Sigmoid colon (tissue), 7 donors: Measurements from ENCODE around the gene TMEM203. TPM values are rescaled to one million over a fixed set of nuclear protein-coding genes. Genes with fewer than 3 reads are reported as not detected.

ENCODE experiments used
- DNase-seq: peaks from one replicate; pipeline ENCODE4 v3.0.0-alpha.2; 2019
- H3K27ac ChIP-seq, 4 donors: fragments of 200-600 bp; sonication (generic); one replicate each; pipeline ENCODE4 v1.5.1; 2016 to 2019; ENCODE audit warnings: mild to moderate bottlenecking in 1 of 4
- H3K27me3 ChIP-seq, 3 donors: fragments of 200-600 bp; sonication (generic); one replicate each; pipeline ENCODE4 v1.5.1; 2019; ENCODE audit warnings: mild to moderate bottlenecking in 1 of 3
- H3K36me3 ChIP-seq, 4 donors: fragments of 200-600 bp; sonication (generic); one replicate each; pipeline ENCODE4 v1.5.1; 2016 to 2019
- H3K4me1 ChIP-seq, 4 donors: fragments of 200-600 bp; sonication (generic); one replicate each; pipeline ENCODE4 v1.5.1; 2017 to 2019
- H3K4me3 ChIP-seq, 4 donors: fragments of 200-600 bp; sonication (generic); one replicate each; pipeline ENCODE4 v1.5.1; 2017 to 2019; ENCODE audit warnings: mild to moderate bottlenecking in 2 of 4, moderate library complexity in 1 of 4
- H3K9me3 ChIP-seq, 4 donors: fragments of 200-600 bp in 3 of 4; sonication (generic) in 3 of 4; one replicate each; pipeline versions ENCODE4 v1.5.1 to v1.6.1; 2013 to 2019
- CTCF ChIP-seq, 4 experiments: fragments of 450-650 bp in 3 of 4; fragments of 200-600 bp in 1 of 4; IDR thresholded peaks; one replicate each; pipeline ENCODE4 v1.5.1; 2016 to 2019; ENCODE audit warnings: antibody characterized with exemption in 4 of 4, mild to moderate bottlenecking in 3 of 4, moderate library complexity in 2 of 4
- EP300 ChIP-seq, 4 donors: sonication (generic); formaldehyde crosslinking; IDR thresholded peaks; one replicate each; pipeline ENCODE4 v1.6.1; 2017; ENCODE audit warnings: antibody characterized with exemption in 4 of 4
- POLR2A ChIP-seq, 2 donors: fragments of 450-650 bp; IDR thresholded peaks; one replicate each; pipeline ENCODE4 v1.6.1; 2016; ENCODE audit warnings: antibody characterized with exemption in 2 of 2, mild to moderate bottlenecking in 2 of 2, moderate library complexity in 2 of 2
- POLR2AphosphoS5 ChIP-seq, 4 donors: sonication (generic); formaldehyde crosslinking; IDR thresholded peaks; one replicate each; pipeline ENCODE4 v1.6.1; 2017; ENCODE audit warnings: antibody characterized with exemption in 4 of 4
- WGBS, 2 donors: extraction: QIAGEN DNeasy Blood & Tissue Kit; methylation state at CpG; one replicate each; pipeline ENCODE4 v1.1.7; 2013; 5-methylcytosine and 5-hydroxymethylcytosine counted together
- intact Hi-C: fragments of 100-400 bp; cut with DNase I; formaldehyde crosslinking; loops from one replicate; pipeline ENCODE4 v1.15.1; 2023
- polyA plus RNA-seq, 3 donors: library from polyadenylated mRNA; stranded (reverse); fragments of 200-250 nt; gene quantifications; one replicate each; pipeline ENCODE4 v1.2.3, GENCODE V29; 2013
- total RNA-seq, 4 donors: library from RNA; depleted of rRNA; stranded (reverse); fragments of >200 nt; gene quantifications; one replicate each; pipeline ENCODE4 v1.1.0, GENCODE V29; 2016
- donor health status: healthy with polysubstance abuse.
- donor health status: Bipolar disorder and iron deficiency.
- donor health status: healthy.

TMEM203 gene
- total and polyA plus RNA-seq, 7 donors = 24.8 to 42.0 (median 33.2) TPM

DNA sequence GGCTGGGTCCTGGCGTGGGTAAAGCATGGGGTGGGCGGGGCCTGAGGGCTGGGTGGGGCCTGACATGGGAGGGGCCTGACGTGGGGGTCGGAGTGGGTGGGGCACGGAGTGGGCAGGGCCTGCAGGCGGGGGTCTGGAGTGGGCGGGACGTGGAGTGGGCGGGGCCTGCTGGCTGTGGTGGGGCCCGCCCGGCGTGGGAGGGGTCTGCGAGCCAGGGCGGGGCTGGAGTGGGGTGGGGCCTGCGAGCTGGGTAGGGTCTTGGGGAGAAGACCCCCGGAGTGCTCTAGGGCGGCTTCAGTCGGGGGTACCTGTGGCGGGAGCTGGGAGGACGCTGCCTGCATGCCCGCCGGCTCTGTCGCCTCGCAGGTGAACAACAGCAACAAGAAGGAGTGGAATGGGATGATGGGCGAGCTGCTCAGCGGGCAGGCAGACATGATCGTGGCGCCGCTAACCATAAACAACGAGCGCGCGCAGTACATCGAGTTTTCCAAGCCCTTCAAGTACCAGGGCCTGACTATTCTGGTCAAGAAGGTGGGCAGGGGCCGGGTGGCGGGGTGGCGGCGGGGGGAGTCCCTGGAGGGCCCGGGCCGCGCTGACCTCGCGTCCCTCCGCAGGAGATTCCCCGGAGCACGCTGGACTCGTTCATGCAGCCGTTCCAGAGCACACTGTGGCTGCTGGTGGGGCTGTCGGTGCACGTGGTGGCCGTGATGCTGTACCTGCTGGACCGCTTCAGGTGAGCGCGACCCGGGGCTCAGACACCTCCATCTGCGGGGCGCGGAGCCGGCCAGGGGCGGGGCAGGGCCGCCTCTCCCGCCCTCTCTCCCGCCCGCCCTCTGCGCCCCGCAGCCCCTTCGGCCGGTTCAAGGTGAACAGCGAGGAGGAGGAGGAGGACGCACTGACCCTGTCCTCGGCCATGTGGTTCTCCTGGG, 43.6 kb downstream of the TMEM203 start:
- Histone ChIP-seq H3K4me1 (peaks cover 0 to 28% (median 26%) of the 10 kb centered on the region in 4 donors), H3K27me3 (peaks cover 85 to 100% (median 100%) of the 10 kb centered on the region in 3 donors), H3K36me3 (no peaks in the 10 kb centered on the region), H3K4me3 (no peak overlapping the region), H3K27ac (no peak overlapping the region), H3K9me3 (no peaks in the 10 kb centered on the region)
- intact Hi-C loops = no loop called here
- no peak for DNase-seq
- WGBS, 2 donors = 6 to 16% methylated on average over 69 to 70 of the region's 71 CpGs
- no peak for TF ChIP-seq EP300 (IDR thresholded peaks at IDR 0.05)
- no peak for TF ChIP-seq POLR2A (IDR thresholded peaks at IDR 0.05)
- no peak for TF ChIP-seq POLR2AphosphoS5 (IDR thresholded peaks at IDR 0.05)
- no peak for TF ChIP-seq CTCF (IDR thresholded peaks at IDR 0.05)

- peaks cover 79 to 100% (median 100%) of the 10 kb centered on the region in 3 donors for H3K27me3 ChIP-seq
- no peaks in the 10 kb centered on the region for H3K36me3 ChIP-seq
- intact Hi-C loops = no loop called here
- TF ChIP-seq POLR2A (IDR thresholded peaks at IDR 0.05) (no peak), EP300 (IDR thresholded peaks at IDR 0.05) (no peak), POLR2AphosphoS5 (IDR thresholded peaks at IDR 0.05) (no peak), CTCF (IDR thresholded peaks at IDR 0.05) (no peak)
- no peak overlapping the region for H3K27ac ChIP-seq
- H3K4me3 ChIP-seq = no peak overlapping the region
- no peaks in the 10 kb centered on the region for H3K9me3 ChIP-seq
- DNase-seq = no peak
- 32 to 39% methylated on average over 56 of the region's 56 CpGs for WGBS, 2 donors
- H3K4me1 ChIP-seq = peaks cover 0 to 34% (median 31%) of the 10 kb centered on the region in 4 donors
These were observed 44.5 kb downstream of the TMEM203 start for GRCh38 chr9:137160716-137161557.

GRCh38 chr9:137160054-137160425, 45.4 kb downstream of the TMEM203 start:
- 60 to 73% methylated on average over 17 of the region's 17 CpGs for WGBS, 2 donors
- peaks cover 73 to 100% (median 99%) of the 10 kb centered on the region in 3 donors for H3K27me3 ChIP-seq
- TF ChIP-seq POLR2A (IDR thresholded peaks at IDR 0.05) = no peak
- TF ChIP-seq CTCF (IDR thresholded peaks at IDR 0.05) = no peak
- no peak for TF ChIP-seq POLR2AphosphoS5 (IDR thresholded peaks at IDR 0.05)
- no peak for TF ChIP-seq EP300 (IDR thresholded peaks at IDR 0.05)

DNA sequence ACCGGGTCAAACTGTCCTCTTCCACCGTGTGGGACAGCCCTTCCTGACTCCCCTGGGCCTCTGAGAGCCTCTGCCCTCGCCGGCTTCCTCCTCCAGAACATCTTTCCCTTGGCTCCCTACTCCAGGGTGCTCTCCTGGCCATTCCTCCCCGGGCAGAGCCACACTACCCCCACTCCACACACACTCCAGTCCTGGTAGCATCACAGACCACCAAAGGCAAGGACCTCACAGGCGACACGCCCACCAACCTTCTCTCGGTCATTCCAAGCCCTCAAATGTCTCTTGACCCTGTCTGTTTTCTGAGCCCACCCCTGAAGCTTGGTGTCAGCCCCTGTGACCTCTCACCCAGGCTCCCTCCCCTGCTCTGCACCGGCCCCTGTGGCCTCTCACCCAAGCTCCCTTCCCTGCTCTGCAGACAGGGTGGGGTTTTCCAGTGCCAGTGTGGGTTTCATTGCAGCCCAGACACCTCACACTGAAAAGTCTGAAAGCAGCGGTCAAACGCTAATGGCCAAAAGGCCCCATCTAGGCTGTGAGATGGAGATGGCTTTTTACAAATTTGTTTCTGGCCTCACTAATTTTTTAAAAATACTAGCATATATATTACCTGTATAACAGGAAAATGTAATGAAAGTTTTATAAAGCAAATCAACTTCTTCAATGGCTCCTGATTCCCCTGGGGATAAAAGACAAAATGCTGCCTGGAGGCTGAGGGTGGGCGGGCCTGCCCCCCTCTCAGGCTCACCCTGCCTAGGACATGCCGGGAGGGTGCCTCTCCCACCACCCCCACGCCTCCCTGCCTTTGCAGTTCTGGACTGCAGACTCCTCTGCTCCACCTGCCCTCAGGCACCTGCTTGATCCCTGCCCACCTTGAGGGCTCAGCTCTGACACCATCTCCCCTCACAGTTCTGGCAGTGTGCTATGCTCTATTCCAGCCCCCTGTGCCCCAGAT, 46.1 kb downstream of the TMEM203 start:
- H3K4me3 ChIP-seq = no peak overlapping the region
- no peaks in the 10 kb centered on the region for H3K9me3 ChIP-seq
- WGBS, 2 donors = 26 to 39% methylated on average over 14 of the region's 14 CpGs
- H3K27me3 ChIP-seq = peaks cover 67 to 99% (median 93%) of the 10 kb centered on the region in 3 donors
- peaks cover 0 to 34% (median 31%) of the 10 kb centered on the region in 4 donors for H3K4me1 ChIP-seq
- TF ChIP-seq POLR2AphosphoS5 (IDR thresholded peaks at IDR 0.05) (no peak), EP300 (IDR thresholded peaks at IDR 0.05) (no peak), CTCF (IDR thresholded peaks at IDR 0.05) (no peak), POLR2A (IDR thresholded peaks at IDR 0.05) (no peak)
- H3K36me3 ChIP-seq = no peaks in the 10 kb centered on the region
- no peak for DNase-seq
- no peak overlapping the region for H3K27ac ChIP-seq
- intact Hi-C loops = no loop called here

More at GRCh38 chr9:137160054-137160425, 45.4 kb downstream of the TMEM203 start:
- Histone ChIP-seq H3K4me1 (peaks cover 0 to 34% (median 31%) of the 10 kb centered on the region in 4 donors), H3K36me3 (no peaks in the 10 kb centered on the region), H3K4me3 (no peak overlapping the region), H3K9me3 (no peaks in the 10 kb centered on the region), H3K27ac (no peak overlapping the region)
- intact Hi-C loops = no loop called here
- DNase-seq = no peak
